Esophagus squamous epithelium (tissue), 5 donors: Measurements from ENCODE around the gene UBE2L3. TPM values are rescaled to one million over a fixed set of nuclear protein-coding genes. Genes with fewer than 3 reads are reported as not detected.
A peak's percentile ranks its signal among the peaks of the same experiment; 100 is the strongest.

Experiments used
- DNase-seq: peaks from one replicate; lab custom pipeline; 2025; lab: John Stamatoyannopoulos, UW
- H3K27ac ChIP-seq, 4 donors: fragments of 200-600 bp; sonication (generic); one replicate each; pipeline ENCODE4 v1.5.1; 2016 to 2019; ENCODE audit warnings: mild to moderate bottlenecking in 1 of 4
- H3K27me3 ChIP-seq, 4 donors: fragments of 200-600 bp; sonication (generic); 1 replicate in 3 of 4; 2 replicates in 1 of 4; pipeline versions ENCODE4 v1.5.1 to v1.6.0; 2017 to 2021; ENCODE audit warnings: antibody characterized with exemption in 1 of 4
- H3K36me3 ChIP-seq, 3 donors: fragments of 200-600 bp; sonication (generic); one replicate each; pipeline ENCODE4 v1.5.1; 2016 to 2019
- H3K4me1 ChIP-seq, 3 donors: fragments of 200-600 bp; sonication (generic); one replicate each; pipeline ENCODE4 v1.5.1; 2017 to 2019
- H3K4me3 ChIP-seq, 4 donors: fragments of 200-600 bp; sonication (generic); 1 replicate in 3 of 4; 2 replicates in 1 of 4; pipeline ENCODE4 v1.5.1; 2016 to 2019; ENCODE audit warnings: mild to moderate bottlenecking in 2 of 4, moderate library complexity in 1 of 4
- H3K9me3 ChIP-seq, 3 donors: fragments of 200-600 bp; sonication (generic); one replicate each; pipeline ENCODE4 v1.5.1; 2016 to 2019
- CTCF ChIP-seq, 6 experiments: fragments of 450-650 bp in 4 of 6; fragments of 200-600 bp in 2 of 6; sonication (generic) in 2 of 6; IDR thresholded peaks; one replicate each; pipeline ENCODE4 v1.5.1; 2016 to 2019; ENCODE audit warnings: antibody characterized with exemption in 6 of 6, mild to moderate bottlenecking in 4 of 6, moderate library complexity in 4 of 6
- POLR2A ChIP-seq, 4 donors: fragments of 450-650 bp; IDR thresholded peaks; one replicate each; pipeline ENCODE4 v1.6.1; 2017; ENCODE audit warnings: antibody characterized with exemption in 4 of 4, mild to moderate bottlenecking in 4 of 4, moderate library complexity in 3 of 4
- WGBS, 2 donors: methylation state at CpG; one replicate each; pipeline ENCODE4 v1.1.5; 2018; 5-methylcytosine and 5-hydroxymethylcytosine counted together
- intact Hi-C: fragments of 100-400 bp; cut with DNase I; formaldehyde crosslinking; loops from one replicate; pipeline ENCODE4 v1.15.0; 2022
- total RNA-seq, 4 donors: library from RNA; depleted of rRNA; stranded (reverse); fragments of >200 nt; gene quantifications; one replicate each; pipeline ENCODE4 v1.1.0, GENCODE V29; 2016
- donor health status: DM: yes; HTN: yes; CAD: no.

The UBE2L3 gene
- total RNA-seq, 4 donors from 2014 or later, result 34.7 to 53.8 (median 44.7) TPM

- Histone ChIP-seq H3K27me3 (no peaks in the 10 kb centered on the region), H3K9me3 (no peaks in the 10 kb centered on the region), H3K4me3 (no peak overlapping the region), H3K27ac (no peak overlapping the region), H3K4me1 (peaks cover 15 to 25% (median 21%) of the 10 kb centered on the region in 3 donors), H3K36me3 (peaks cover 0 to 6% (median 0%) of the 10 kb centered on the region in 3 donors)
- TF ChIP-seq POLR2A (IDR thresholded peaks at IDR 0.05) (no peak), CTCF (IDR thresholded peaks at IDR 0.05) (no peak)
- 60 to 62% methylated on average over 1 to 4 of the region's 4 CpGs for WGBS, 2 donors
- DNase-seq, result no peak
- intact Hi-C loops, result no loop called here
These were observed 71.8 kb downstream of the UBE2L3 start for GRCh38 chr22:21639359-21639758.

- TF ChIP-seq CTCF (IDR thresholded peaks at IDR 0.05) (no peak), POLR2A (IDR thresholded peaks at IDR 0.05) (no peak)
- Histone ChIP-seq H3K27ac (no peak overlapping the region), H3K36me3 (peaks cover 0 to 17% (median 0%) of the 10 kb centered on the region in 3 donors), H3K27me3 (no peaks in the 10 kb centered on the region), H3K4me1 (peaks cover 15 to 25% (median 21%) of the 10 kb centered on the region in 3 donors), H3K4me3 (no peak overlapping the region), H3K9me3 (no peaks in the 10 kb centered on the region)
- WGBS, 2 donors, result 78 to 80% methylated on average over 5 of the region's 5 CpGs
- no peak for DNase-seq
- intact Hi-C loops, result no loop called here
These were observed 73.3 kb downstream of the UBE2L3 start for GRCh38 chr22:21640810-21641209.

GRCh38 chr22:21641417-21641788 lies 73.9 kb downstream of the UBE2L3 start:
- 8 to 13% methylated on average over 5 to 9 of the region's 9 CpGs for WGBS, 2 donors
- Histone ChIP-seq H3K4me3 (peak overlapping the region; percentile 62 to 80 (median 76)), H3K9me3 (no peaks in the 10 kb centered on the region), H3K27ac (peak overlapping the region; percentile 31 to 73 (median 53)), H3K27me3 (no peaks in the 10 kb centered on the region), H3K36me3 (peaks cover 0 to 23% (median 0%) of the 10 kb centered on the region in 3 donors), H3K4me1 (peaks cover 15 to 28% (median 23%) of the 10 kb centered on the region in 3 donors)
- TF ChIP-seq POLR2A (IDR thresholded peaks at IDR 0.05) (no peak), CTCF (IDR thresholded peaks at IDR 0.05) (peak in 4 of 6 experiments; percentile 11 to 28 (median 23))
- intact Hi-C loops, result no loop called here
- no peak for DNase-seq

- Histone ChIP-seq H3K9me3 (no peaks in the 10 kb centered on the region), H3K36me3 (peaks cover 0 to 23% (median 0%) of the 10 kb centered on the region in 3 donors), H3K4me1 (peaks cover 15 to 34% (median 25%) of the 10 kb centered on the region in 3 donors), H3K27ac (peak within 1 kb of the TSS; percentile 69 to 77 (median 75)), H3K4me3 (peak within 1 kb of the TSS; percentile 62 to 80 (median 76)), H3K27me3 (no peaks in the 10 kb centered on the region)
- DNase-seq, result peak; percentile 94
- 0% methylated on average over 14 to 25 of the region's 76 CpGs for WGBS, 2 donors
- TF ChIP-seq POLR2A (IDR thresholded peaks at IDR 0.05), result peak in 3 of 4 donors; percentile 14 to 70 (median 69)
- peak in 3 of 6 experiments; percentile 28 to 66 (median 31) for TF ChIP-seq CTCF (IDR thresholded peaks at IDR 0.05)
- intact Hi-C loops, result no loop called here
These were observed 74.5 kb downstream of the UBE2L3 start, which contains the start of gene SDF2L1 for GRCh38 chr22:21641789-21642583. SDF2L1 (plus strand) TSS chr22:21642302; CDS start chr22:21642337, 35 bp downstream.
